NT2/D1 (cell line): ENCODE data around the gene KCNC4.
A peak's percentile ranks its signal among the peaks of the same experiment; 100 is the strongest.

ENCODE experiments used
- DNase-seq: peaks from one replicate; pipeline ENCODE4 v3.0.0-alpha.2; 2011; ENCODE audit warnings: low read depth, low spot score
- H3K27me3 ChIP-seq: 2 replicates; pipeline ENCODE4 v1.6.0; 2011; ENCODE audit warnings: mild to moderate bottlenecking; ENCODE audit not compliant: insufficient read length, insufficient read depth
- H3K36me3 ChIP-seq: 2 replicates; pipeline ENCODE4 v1.6.1; 2011; ENCODE audit warnings: mild to moderate bottlenecking, low read length, mixed read lengths; ENCODE audit not compliant: insufficient read depth, insufficient read length
- H3K4me1 ChIP-seq: 2 replicates; pipeline ENCODE4 v1.5.1; 2011; ENCODE audit not compliant: insufficient read depth, insufficient read length
- H3K4me3 ChIP-seq: 2 replicates; pipeline ENCODE4 v1.5.1; 2011; ENCODE audit warnings: low read depth; ENCODE audit not compliant: insufficient read length
- H3K9ac ChIP-seq: 2 replicates; pipeline ENCODE4 v1.6.0; 2011; ENCODE audit warnings: low read depth; ENCODE audit not compliant: insufficient read length
- H3K9me3 ChIP-seq: 2 replicates; pipeline ENCODE4 v1.5.1; 2011; ENCODE audit warnings: mild to moderate bottlenecking, low read length; ENCODE audit not compliant: insufficient read depth
- SUZ12 ChIP-seq: IDR thresholded peaks from 2 replicates; pipeline ENCODE4 v1.6.1; 2011; ENCODE audit not compliant: insufficient read length, insufficient read depth; ENCODE audit errors: extremely low read depth
- YY1 ChIP-seq: IDR thresholded peaks from 2 replicates; pipeline ENCODE4 v1.6.1; 2011; ENCODE audit not compliant: insufficient read length, insufficient read depth
- ZNF274 ChIP-seq: IDR thresholded peaks from 2 replicates; pipeline ENCODE4 v1.6.1; 2011; ENCODE audit warnings: mild to moderate bottlenecking, low read depth, low read length

The KCNC4 gene

DNA sequence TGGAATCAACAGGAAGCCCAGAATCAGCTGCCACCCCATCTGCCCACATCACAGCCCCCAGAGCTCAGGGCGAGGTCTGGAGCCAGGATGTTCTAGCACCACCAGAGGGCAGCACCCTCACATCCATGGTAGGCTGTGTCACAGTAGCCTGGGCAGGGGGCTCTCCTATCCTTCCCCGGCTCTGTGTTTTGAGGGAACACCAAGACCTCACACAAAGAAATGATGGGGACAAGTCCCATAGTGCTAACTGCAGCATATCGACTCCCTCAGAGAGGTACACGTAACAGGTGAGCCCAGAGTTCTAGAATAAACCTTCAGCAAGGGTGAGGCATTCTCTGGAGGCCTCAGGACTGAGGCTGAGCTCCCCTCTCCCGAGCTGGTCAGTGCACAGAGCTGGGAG is 2.3 kb upstream of the KCNC4 start:
- Histone ChIP-seq H3K27me3 (peaks cover 7% of the 10 kb centered on the region), H3K9ac (no peak overlapping the region), H3K4me1 (peaks cover 21% of the 10 kb centered on the region), H3K9me3 (no peaks in the 10 kb centered on the region), H3K36me3 (no peaks in the 10 kb centered on the region), H3K4me3 (no peak overlapping the region)
- TF ChIP-seq SUZ12 (no peak), YY1 (no peak), ZNF274 (no peak)
- no peak for DNase-seq

DNA sequence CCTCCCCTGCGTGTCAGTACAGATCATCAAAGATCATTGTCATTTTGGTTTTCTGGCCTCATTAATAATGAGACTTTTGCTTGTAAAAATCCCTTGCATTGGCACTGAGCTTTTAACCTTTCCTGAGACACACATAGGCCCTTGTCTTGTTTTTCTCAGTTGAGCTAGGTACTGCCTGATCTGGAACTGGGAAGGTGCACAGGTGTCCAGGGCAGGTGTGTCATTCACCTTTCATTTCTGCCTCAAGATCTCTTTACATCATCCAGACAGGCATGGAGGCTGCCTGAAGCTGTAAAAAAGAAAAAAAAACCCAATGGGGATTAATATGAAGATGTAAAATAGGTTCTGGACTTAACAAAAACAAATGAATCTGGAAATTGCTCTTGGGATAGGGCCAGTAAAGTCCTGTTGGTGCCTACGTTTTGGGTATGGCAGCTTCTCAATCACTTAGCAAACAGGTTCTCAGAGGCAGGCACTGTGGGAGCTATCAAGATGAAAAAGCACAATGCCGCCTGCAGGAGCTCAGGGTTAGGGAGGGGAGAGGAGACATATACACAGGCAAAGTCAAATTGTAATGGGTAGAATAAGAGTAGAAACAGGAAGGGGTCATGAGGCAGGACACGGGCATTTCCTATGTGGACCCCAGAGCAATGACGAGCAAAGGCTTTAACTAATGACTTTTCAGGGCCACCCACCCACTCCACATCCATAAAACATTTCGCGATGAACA is 1.0 kb upstream of the KCNC4 start:
- DNase-seq = no peak
- Histone ChIP-seq H3K9me3 (no peaks in the 10 kb centered on the region), H3K27me3 (peaks cover 7% of the 10 kb centered on the region), H3K36me3 (no peaks in the 10 kb centered on the region), H3K4me3 (peak overlapping the region; percentile 64), H3K9ac (peak overlapping the region; percentile 93), H3K4me1 (peaks cover 28% of the 10 kb centered on the region)
- TF ChIP-seq YY1 (no peak), SUZ12 (no peak), ZNF274 (no peak)

DNA sequence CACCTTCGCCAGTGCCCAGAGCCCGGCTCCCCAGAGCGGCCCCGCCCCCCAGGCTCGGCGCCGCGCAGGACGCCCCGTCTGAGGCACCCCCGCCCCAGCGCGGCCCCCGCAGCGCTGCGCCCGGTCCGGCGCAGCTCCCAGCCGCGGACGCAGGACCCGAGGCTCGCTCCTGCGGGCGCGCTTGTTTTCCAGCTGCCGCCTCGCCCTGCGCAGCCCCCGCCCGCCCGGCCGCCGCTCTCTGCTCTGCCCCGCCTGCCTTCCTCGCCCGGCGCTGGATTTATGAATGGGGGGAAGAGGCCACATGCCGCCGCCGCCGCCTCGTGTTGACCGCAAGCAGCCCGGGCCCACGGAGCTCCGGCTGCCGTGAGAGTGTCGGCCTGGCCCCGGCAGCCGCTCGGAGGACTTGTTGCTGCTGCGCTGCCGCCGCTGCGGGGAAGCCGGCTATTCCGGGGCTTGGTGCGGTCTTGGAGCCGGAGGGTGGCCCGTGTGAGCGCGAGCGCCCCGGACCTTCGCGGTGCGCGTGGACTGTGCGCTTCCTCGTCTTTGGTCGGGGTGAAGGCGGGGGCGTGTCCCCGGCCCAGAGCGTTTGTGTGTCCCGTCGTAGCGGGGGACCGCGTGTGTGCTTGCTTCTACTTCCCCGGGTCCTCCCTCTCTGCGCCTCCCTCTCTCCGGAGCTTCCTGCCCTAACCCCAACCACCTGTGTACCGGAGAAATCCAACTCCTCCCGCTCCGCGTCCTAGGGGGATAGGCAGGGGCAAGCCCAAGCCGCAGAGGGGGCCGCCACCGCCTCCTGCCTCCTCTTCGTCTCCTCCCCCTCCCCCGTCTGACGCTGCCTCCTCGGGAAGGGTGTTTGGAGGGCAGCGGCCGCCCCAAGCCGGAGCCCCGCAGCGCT is 736 bp downstream of the KCNC4 start:
- Histone ChIP-seq H3K9me3 (no peaks in the 10 kb centered on the region), H3K4me1 (peaks cover 32% of the 10 kb centered on the region), H3K36me3 (no peaks in the 10 kb centered on the region), H3K9ac (peak overlapping the region; percentile 78), H3K27me3 (peaks cover 7% of the 10 kb centered on the region), H3K4me3 (peak overlapping the region; percentile 64)
- no peak for DNase-seq
- TF ChIP-seq YY1 = no peak
- TF ChIP-seq SUZ12 = no peak
- TF ChIP-seq ZNF274 = no peak

DNA sequence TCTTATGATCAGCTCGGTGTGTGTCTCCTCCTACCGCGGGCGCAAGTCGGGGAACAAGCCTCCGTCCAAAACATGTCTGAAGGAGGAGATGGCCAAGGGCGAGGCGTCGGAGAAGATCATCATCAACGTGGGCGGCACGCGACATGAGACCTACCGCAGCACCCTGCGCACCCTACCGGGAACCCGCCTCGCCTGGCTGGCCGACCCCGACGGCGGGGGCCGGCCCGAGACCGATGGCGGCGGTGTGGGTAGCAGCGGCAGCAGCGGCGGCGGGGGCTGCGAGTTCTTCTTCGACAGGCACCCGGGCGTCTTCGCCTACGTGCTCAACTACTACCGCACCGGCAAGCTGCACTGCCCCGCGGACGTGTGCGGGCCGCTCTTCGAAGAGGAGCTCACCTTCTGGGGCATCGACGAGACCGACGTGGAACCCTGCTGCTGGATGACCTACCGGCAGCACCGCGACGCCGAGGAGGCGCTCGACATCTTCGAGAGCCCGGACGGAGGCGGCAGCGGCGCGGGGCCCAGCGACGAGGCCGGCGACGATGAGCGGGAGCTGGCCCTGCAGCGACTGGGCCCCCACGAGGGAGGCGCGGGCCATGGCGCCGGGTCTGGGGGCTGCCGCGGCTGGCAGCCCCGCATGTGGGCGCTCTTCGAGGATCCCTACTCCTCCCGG is 1.5 kb downstream of the KCNC4 start:
- TF ChIP-seq ZNF274 = no peak
- no peak for TF ChIP-seq YY1
- no peak for TF ChIP-seq SUZ12
- Histone ChIP-seq H3K4me1 (peaks cover 29% of the 10 kb centered on the region), H3K9ac (peak overlapping the region; percentile 78), H3K9me3 (no peaks in the 10 kb centered on the region), H3K4me3 (peak overlapping the region; percentile 64), H3K36me3 (peaks cover 7% of the 10 kb centered on the region), H3K27me3 (peaks cover 7% of the 10 kb centered on the region)
- DNase-seq = no peak

DNA sequence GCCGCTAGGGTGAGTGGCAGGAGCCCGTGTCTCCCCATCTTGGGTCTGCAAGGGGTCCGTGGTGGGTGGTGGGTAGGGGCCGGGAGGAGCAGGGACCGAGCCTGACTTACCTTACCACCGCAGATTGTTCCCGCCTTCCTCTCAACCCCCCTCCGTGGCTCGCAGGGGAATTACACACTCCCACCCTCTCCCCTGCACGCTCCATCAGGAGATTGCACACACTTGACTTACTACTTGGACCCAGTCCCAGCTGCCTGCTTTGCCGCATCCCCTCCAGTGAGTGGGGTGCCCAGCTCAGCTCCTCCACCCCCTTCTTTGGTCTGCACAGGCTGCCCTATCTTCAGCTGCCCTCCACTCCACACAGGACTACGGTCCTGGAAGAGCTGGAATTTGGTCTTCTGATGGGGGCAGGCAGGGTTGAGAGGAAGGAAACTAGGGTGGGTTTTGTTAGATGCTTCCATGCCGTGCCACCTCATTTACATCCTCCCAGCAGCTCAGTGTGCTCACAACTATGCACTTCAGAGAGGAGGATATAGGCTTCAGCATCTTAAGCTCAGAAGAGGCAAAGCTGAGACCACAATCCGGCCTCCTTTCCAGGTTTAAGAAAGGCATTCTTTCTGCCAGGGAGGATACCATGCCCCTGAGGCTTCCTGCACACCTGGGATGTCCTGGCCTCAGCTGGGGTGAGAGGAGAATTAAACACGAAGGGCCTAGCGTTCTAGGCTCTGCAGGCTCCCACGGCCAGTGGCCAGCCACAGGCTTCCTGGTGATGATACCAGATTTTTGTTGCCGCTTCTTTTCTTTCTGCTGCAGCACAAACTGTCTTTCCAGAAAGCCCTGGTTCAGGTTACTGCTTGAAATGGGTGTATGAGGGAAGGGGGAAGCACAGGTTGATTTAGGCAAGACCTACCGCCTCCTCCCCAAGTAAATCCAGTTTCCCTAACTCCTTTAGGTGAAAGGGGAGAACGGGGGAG is 2.3 kb downstream of the KCNC4 start:
- Histone ChIP-seq H3K4me3 (peak overlapping the region; percentile 64), H3K27me3 (peaks cover 7% of the 10 kb centered on the region), H3K4me1 (peaks cover 29% of the 10 kb centered on the region), H3K9me3 (no peaks in the 10 kb centered on the region), H3K9ac (peak overlapping the region; percentile 53), H3K36me3 (peaks cover 11% of the 10 kb centered on the region)
- no peak for DNase-seq
- TF ChIP-seq ZNF274 (no peak), SUZ12 (no peak), YY1 (no peak)

DNA sequence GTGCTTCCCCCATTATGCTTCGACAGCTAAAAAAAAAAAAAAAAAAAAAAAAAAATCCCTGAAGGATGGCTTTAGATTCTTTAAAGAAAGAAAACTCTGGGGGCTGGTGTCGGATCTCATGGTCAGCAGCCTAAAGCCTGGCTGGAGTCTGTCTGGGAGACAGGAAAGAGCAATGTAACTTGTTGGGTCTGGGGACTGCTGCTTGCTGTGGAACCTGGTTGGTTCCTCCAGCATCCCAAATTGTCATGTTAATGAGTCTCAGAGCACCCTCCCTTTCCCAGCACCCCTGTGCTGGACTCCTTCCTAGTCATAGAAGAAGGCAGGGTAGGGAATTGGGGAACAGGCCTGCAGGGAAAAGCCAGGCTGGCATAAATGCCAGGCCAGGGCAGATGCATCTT is 3.0 kb downstream of the KCNC4 start:
- peaks cover 7% of the 10 kb centered on the region for H3K27me3 ChIP-seq
- H3K9ac ChIP-seq = peak overlapping the region; percentile 38
- no peak overlapping the region for H3K4me3 ChIP-seq
- DNase-seq = no peak
- no peak for TF ChIP-seq SUZ12
- no peak for TF ChIP-seq ZNF274
- TF ChIP-seq YY1 = no peak
- no peaks in the 10 kb centered on the region for H3K9me3 ChIP-seq
- peaks cover 11% of the 10 kb centered on the region for H3K36me3 ChIP-seq
- H3K4me1 ChIP-seq = peaks cover 33% of the 10 kb centered on the region
